GM18867 (cell line): ENCODE results near the gene ARMC8.

ENCODE experiments used
- ATAC-seq: cut with Tn5 transposase; IDR thresholded peaks from one replicate; pipeline ENCODE4 v1.9.1; 2021; ENCODE audit warnings: mild to moderate bottlenecking, moderate library complexity; ENCODE audit not compliant: unreplicated experiment

Gene ARMC8

GRCh38 chr3:138297059-138297607 lies 110.0 kb downstream of the ARMC8 start:
- no peak for ATAC-seq

- no peak for ATAC-seq
These were observed 110.8 kb downstream of the ARMC8 start for GRCh38 chr3:138297876-138298275.

GRCh38 chr3:138300647-138301046 lies 113.5 kb downstream of the ARMC8 start:
- no peak for ATAC-seq

GRCh38 chr3:138303474-138303873 lies 116.4 kb downstream of the ARMC8 start:
- ATAC-seq = no peak

- ATAC-seq = no peak
These were observed 120.8 kb downstream of the ARMC8 start for GRCh38 chr3:138307899-138308298.

- no peak for ATAC-seq
These were observed 121.7 kb downstream of the ARMC8 start for GRCh38 chr3:138308783-138309182.

GRCh38 chr3:138310494-138310893 lies 123.4 kb downstream of the ARMC8 start:
- no peak for ATAC-seq

GRCh38 chr3:138314751-138315150 lies 127.7 kb downstream of the ARMC8 start:
- no peak for ATAC-seq

GRCh38 chr3:138317687-138318086 lies 130.6 kb downstream of the ARMC8 start:
- ATAC-seq = no peak

- no peak for ATAC-seq
These were observed 136.9 kb downstream of the ARMC8 start for GRCh38 chr3:138323971-138324370.

GRCh38 chr3:138325990-138326389 lies 138.9 kb downstream of the ARMC8 start:
- ATAC-seq = no peak

GRCh38 chr3:138326866-138327595 lies 139.9 kb downstream of the ARMC8 start:
- no peak for ATAC-seq

GRCh38 chr3:138327831-138328230 lies 140.7 kb downstream of the ARMC8 start:
- ATAC-seq = no peak

- ATAC-seq = no peak
These were observed 141.2 kb downstream of the ARMC8 start for GRCh38 chr3:138328341-138328740.

GRCh38 chr3:138329127-138329983 lies 142.3 kb downstream of the ARMC8 start, which contains the start of gene NME9:
TSS of gene NME9 (minus strand) at chr3:138329851. CDS start at chr3:138329335, 516 bp downstream.
- peak; percentile 81 for ATAC-seq

- no peak for ATAC-seq
These were observed 142.8 kb downstream of the ARMC8 start for GRCh38 chr3:138329984-138330293.

GRCh38 chr3:138331143-138331894 lies 144.2 kb downstream of the ARMC8 start:
- ATAC-seq = no peak

GRCh38 chr3:138332472-138333073 lies 145.5 kb downstream of the ARMC8 start:
- ATAC-seq = no peak

- no peak for ATAC-seq
These were observed 147.5 kb downstream of the ARMC8 start for GRCh38 chr3:138334608-138335007.

- no peak for ATAC-seq
These were observed 149.4 kb downstream of the ARMC8 start for GRCh38 chr3:138336454-138336999.
